SK-N-MC (cell line): Measurements from ENCODE around the gene PXYLP1.

Experiments used
- EZH2 ChIP-seq: fragments of 200-600 bp; sonication (generic); IDR thresholded peaks from one replicate; pipeline ENCODE4 v1.6.1; 2017; ENCODE audit warnings: antibody characterized with exemption
- POLR2AphosphoS5 ChIP-seq: IDR thresholded peaks from 2 replicates; pipeline ENCODE4 v1.6.1; 2012; ENCODE audit warnings: mild to moderate bottlenecking, low read depth, low read length, borderline replicate concordance

DNA sequence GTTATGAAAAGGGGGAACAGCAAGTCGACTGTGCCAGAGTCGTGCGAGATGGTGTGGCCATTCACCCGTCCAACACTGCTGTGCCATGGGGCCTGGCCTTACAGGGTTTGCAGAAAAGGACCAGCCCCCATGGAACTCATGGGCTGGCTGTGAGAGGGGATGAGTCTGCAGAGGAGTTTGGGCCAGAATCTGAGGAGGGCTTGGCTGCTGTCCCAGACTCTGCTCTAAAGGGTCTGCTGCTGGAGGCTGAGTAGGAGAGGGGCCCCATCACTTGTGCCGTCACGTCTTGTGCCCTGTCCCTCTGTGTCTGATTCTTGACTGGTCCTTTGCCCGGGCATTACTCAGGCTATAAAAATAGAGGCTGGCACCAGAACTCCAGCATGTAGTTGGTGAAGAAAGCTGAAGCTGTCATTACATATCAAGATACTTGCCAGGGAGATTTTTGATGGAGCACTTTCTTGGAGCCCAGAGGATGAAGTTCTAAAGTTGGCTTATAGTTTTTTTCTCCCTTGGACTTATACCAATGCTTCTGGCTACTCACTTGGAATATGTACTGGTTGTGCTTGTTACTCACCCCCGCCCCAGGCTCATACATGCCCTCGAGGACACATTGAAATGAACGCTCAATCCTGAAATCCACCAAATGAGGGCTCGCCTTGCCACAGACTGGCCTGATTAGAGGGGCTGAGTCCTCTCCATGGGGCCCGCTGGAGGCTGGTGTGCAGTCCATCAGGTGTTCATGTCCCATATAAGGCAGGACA, 10.2 kb downstream of the PXYLP1 start:
- TF ChIP-seq EZH2 = no peak
- TF ChIP-seq POLR2AphosphoS5 = no peak
